GM21717 (cell line): ENCODE results near the gene SMAD9.
A peak's percentile ranks its signal among the peaks of the same experiment; 100 is the strongest.

Source experiments
- ATAC-seq: cut with Tn5 transposase; IDR thresholded peaks from one replicate; pipeline ENCODE4 v1.9.1; 2021; ENCODE audit warnings: mild to moderate bottlenecking, moderate library complexity; ENCODE audit not compliant: unreplicated experiment

Gene SMAD9

GRCh38 chr13:36819739-36820090, 100.3 kb downstream of the SMAD9 start:
- peak; percentile 19 for ATAC-seq

GRCh38 chr13:36818804-36819738, 101.0 kb downstream of the SMAD9 start, which contains the start of gene RFXAP:
Gene RFXAP, plus strand, starts transcription at chr13:36819222. Its CDS starts 136 bp downstream, at chr13:36819358.
- ATAC-seq, result peak; percentile 82

DNA sequence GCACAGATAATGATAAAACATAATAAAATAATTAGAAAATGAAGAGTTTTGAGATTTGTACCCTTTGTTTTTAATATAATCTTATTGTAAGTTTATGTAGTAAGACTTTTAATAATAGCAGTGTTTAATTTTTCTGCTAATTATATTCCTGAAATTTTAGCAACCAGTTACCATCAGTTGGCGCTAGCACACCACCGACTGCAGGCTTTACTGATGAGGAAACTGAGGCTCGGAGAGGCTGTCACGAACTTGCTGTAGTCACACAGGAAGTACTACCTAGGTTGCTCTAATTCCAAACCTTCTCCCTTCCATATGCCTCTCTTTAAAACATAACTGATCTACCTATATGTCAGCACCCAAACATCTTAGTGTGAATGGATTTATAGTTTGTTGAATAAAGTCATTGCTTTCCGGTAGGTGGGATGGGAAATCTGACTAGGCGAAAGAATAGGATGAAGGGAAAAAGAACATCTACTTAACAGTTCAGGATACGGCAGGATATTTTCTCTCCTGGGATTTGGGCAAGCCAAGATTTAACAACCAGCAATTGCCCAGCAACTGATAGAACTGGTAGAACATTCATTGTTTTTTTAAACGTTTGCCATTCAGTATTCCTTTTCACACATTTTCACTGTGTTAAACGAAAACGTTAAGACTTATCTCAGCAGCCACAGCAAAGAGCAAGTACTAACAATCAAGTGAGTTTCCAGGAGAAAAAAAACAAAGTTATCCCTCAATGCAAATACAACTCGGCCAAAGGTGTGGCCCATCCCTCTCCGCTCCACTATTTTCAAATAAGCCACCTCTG, 101.8 kb downstream of the SMAD9 start:
- ATAC-seq, result peak; percentile 5

DNA sequence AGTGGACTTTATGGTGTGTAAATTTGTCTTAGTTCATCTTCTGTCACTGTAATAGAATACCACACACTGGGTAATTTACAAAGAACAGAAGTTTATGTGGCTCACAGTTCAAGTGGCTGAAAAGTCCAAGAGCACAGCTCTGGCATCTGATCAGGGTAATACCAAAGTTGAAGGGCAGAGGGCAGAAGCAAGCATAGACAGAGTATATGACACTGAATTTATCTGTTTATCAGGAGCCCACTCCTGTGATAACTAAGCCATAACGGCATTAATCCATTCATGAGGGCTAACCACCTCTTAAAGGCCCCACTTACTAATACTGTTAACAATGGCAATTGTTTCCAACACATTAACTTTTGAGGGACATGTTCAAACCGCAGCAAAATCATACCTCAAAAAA, 105.0 kb downstream of the SMAD9 start:
- ATAC-seq, result no peak

DNA sequence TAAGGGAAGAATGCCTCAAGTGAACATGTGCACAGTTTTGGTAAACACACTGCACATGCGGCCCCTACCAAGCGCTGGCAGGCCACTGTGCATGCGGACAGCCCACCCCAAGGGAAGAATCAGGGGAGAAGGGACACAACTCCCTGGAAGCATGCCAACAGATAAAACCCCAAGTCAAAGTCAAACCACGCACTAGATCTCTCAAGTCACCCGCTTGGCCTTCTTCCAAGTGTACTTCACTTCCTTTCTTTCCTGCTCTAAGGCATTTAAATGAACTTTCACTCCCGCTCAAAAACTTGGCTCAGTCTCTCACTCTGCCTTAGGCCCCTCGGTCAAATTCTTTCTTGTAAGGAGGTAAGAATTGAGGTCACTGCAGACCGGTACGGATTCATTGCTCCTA, 105.6 kb downstream of the SMAD9 start:
- ATAC-seq, result no peak

DNA sequence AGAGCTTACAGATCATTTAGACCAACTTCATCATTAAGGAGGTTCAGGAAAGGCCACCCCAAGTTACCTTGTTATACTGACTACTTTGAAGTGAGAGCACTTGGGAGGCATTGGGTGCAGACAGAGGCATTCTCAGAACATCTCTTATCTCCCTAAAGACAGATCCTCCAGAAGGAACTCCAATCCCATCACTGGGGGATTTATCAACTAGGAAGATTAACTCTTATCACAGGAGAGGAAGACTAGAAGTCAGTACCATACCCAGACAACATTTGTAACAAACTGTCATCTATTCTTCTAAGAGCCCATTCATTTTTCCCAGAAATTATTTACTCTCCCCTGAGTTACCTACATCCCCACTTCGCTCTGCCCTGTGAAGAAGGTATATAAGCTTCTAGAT, 106.8 kb downstream of the SMAD9 start:
- no peak for ATAC-seq

DNA sequence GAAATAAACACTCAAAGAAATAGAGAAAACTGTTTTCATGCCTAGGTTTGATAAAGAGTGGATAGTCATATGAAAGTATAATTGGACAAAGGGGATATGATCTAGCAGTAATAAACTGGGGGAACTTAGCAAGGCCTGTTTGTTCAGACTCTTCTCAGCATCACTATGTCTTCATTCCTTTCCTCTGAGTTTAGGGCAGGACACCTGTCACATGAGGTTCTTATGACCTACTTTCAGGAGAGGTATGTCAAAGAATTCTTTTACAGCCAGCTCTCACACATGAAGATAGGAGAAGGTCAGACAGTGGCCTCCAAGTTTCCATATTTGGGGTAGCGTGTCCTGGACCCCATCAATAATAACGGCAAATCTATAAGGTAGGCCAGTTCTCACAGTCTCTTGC, 112.4 kb downstream of the SMAD9 start:
- ATAC-seq, result no peak

- ATAC-seq, result no peak
Measured at GRCh38 chr13:36806102-36806501, 113.9 kb downstream of the SMAD9 start.

DNA sequence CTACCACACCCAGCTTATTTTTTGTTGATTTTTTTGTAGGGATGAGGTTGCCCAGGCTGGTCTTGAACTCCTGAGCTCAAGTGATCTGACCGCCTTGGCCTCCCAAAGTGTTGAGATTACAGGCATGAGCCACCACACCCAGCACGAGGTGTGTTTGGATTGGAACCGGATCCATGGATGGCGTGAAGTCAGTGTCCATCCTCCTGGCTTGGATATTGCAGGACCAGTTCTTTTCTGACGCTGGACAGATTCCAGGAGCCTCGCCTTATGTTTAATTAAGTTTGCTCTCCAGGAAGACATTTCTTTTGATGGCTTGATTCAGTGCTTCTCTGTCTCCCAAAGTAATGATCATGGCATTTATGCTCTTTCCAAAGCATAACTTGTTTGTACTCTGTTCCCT, 115.5 kb downstream of the SMAD9 start:
- ATAC-seq, result no peak

GRCh38 chr13:36801035-36801434, 119.0 kb downstream of the SMAD9 start:
- ATAC-seq, result no peak

GRCh38 chr13:36796052-36796451, 124.0 kb downstream of the SMAD9 start:
- ATAC-seq, result no peak

DNA sequence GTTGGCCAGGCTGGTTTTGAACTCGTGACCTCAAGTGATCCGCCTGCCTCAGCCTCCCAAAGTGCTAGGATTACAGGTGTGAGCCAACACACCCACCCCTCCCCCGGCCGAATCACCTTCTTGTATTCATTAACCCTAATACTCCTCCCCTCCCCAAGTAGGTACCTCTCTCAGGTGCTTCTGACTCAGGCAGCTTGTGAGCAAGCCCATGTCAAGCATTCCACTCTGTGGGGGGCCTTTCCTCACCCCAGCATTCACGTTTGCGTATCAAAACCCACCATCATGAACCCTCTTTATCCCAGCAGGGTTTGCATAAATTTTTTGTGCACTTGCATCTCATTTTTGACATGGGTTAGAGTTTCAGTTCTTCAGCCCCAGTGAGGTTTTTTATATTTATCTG, 124.6 kb downstream of the SMAD9 start:
- no peak for ATAC-seq
